ENCODE data around the gene NAALADL2.

GRCh38 chr3:175185903-175186302 lies 326.8 kb downstream of the NAALADL2 start:
- no peak for TF ChIP-seq ZBTB33 (IDR thresholded peaks at IDR 0.05)
- TF ChIP-seq, protein P1, sequence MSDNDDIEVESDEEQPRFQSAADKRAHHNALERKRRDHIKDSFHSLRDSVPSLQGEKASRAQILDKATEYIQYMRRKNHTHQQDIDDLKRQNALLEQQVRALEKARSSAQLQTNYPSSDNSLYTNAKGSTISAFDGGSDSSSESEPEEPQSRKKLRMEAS (IDR thresholded peaks at IDR 0.05), result no peak
- TF ChIP-seq CTCF (IDR thresholded peaks at IDR 0.05; ENCODE audit: low read depth, low read length, missing input control), result no peak
- TF ChIP-seq GABPA (IDR thresholded peaks at IDR 0.05 in 1 of 2, conservative IDR thresholded peaks at IDR 0.05 in 1 of 2), result no peak

Data from liver (tissue), 3 donors.